Measurements from ENCODE around the gene OPHN1. TPM values are rescaled to one million over a fixed set of nuclear protein-coding genes. Genes with fewer than 3 reads are reported as not detected.
"Not testable (repeated sequence)": the region's sequence is repeated elsewhere in the genome, so short reads cannot be mapped to it uniquely, and the experiment has no call there.

Gene OPHN1
- total RNA-seq, 2 donors from 2014 or later, result 0.06 TPM; not detected in 1

- ATAC-seq, result no peak
- DNase-seq (ENCODE audit: low spot score in 2 of 2), result no peak
- Mint-ChIP-seq H3K36me3 (peaks cover 0 to 6% of the 10 kb centered on the region in 2 donors), H3K9me3 (peaks cover 0 to 6% of the 10 kb centered on the region in 2 donors), H3K27ac (no peak overlapping the region)
Observed at GRCh38 chrX:68098431-68098830, 334.9 kb downstream of the OPHN1 start.

- DNase-seq (ENCODE audit: low spot score in 2 of 2), result no peak
- Mint-ChIP-seq H3K36me3 (no peaks in the 10 kb centered on the region), H3K9me3 (no peaks in the 10 kb centered on the region), H3K27ac (no peak overlapping the region)
- ATAC-seq, result no peak
Observed at GRCh38 chrX:68090266-68090665, 343.0 kb downstream of the OPHN1 start.

- no peaks in the 10 kb centered on the region for H3K9me3 Mint-ChIP-seq
- no peak for DNase-seq (ENCODE audit: low spot score in 2 of 2)
- no peak overlapping the region for H3K27ac Mint-ChIP-seq
- H3K36me3 Mint-ChIP-seq, result no peaks in the 10 kb centered on the region
- ATAC-seq, result no peak
Observed at GRCh38 chrX:68087526-68087925, 345.8 kb downstream of the OPHN1 start.

- H3K27ac Mint-ChIP-seq, result no peak overlapping the region
- no peaks in the 10 kb centered on the region for H3K9me3 Mint-ChIP-seq
- no peaks in the 10 kb centered on the region for H3K36me3 Mint-ChIP-seq
- ATAC-seq (no peak), DNase-seq (ENCODE audit: low spot score in 2 of 2) (no peak)
Observed at GRCh38 chrX:68086709-68087108, 346.6 kb downstream of the OPHN1 start.

- DNase-seq (ENCODE audit: low spot score in 2 of 2) (no peak), ATAC-seq (no peak)
- Mint-ChIP-seq H3K27ac (no peak overlapping the region), H3K9me3 (no peaks in the 10 kb centered on the region), H3K36me3 (no peaks in the 10 kb centered on the region)
Observed at GRCh38 chrX:68084765-68085164, 348.5 kb downstream of the OPHN1 start.

GRCh38 chrX:68083510-68083909 lies 349.8 kb downstream of the OPHN1 start:
- H3K36me3 Mint-ChIP-seq, result no peaks in the 10 kb centered on the region
- no peak overlapping the region for H3K27ac Mint-ChIP-seq
- H3K9me3 Mint-ChIP-seq, result peaks cover 0 to 7% of the 10 kb centered on the region in 2 donors
- ATAC-seq, result no peak
- DNase-seq (ENCODE audit: low spot score in 2 of 2), result no peak

- no peak for ATAC-seq
Observed at GRCh38 chrX:68079961-68080360, 353.3 kb downstream of the OPHN1 start.

GRCh38 chrX:68078801-68079200 lies 354.5 kb downstream of the OPHN1 start:
- not testable (repeated sequence) for H3K36me3 Mint-ChIP-seq

More at GRCh38 chrX:68079961-68080360, 353.3 kb downstream of the OPHN1 start:
- DNase-seq (ENCODE audit: low spot score in 2 of 2), result no peak
- no peaks in the 10 kb centered on the region for H3K36me3 Mint-ChIP-seq
- no peak overlapping the region for H3K27ac Mint-ChIP-seq
- H3K9me3 Mint-ChIP-seq, result peaks cover 0 to 7% of the 10 kb centered on the region in 2 donors

GRCh38 chrX:68077378-68077777 lies 355.9 kb downstream of the OPHN1 start:
- ATAC-seq (no peak), DNase-seq (ENCODE audit: low spot score in 2 of 2) (no peak)
- Mint-ChIP-seq H3K9me3 (peaks cover 0 to 7% of the 10 kb centered on the region in 2 donors), H3K27ac (no peak overlapping the region), H3K36me3 (no peaks in the 10 kb centered on the region)

More at GRCh38 chrX:68078801-68079200, 354.5 kb downstream of the OPHN1 start:
- H3K27ac Mint-ChIP-seq, result peak overlapping the region in 1 of 2 donors; percentile 15
- ATAC-seq; DNase-seq (ENCODE audit: low spot score in 2 of 2); H3K9me3 Mint-ChIP-seq: not testable (repeated sequence)

GRCh38 chrX:68072041-68072440 lies 361.3 kb downstream of the OPHN1 start:
- Mint-ChIP-seq H3K27ac (no peak overlapping the region), H3K36me3 (no peaks in the 10 kb centered on the region), H3K9me3 (no peaks in the 10 kb centered on the region)
- ATAC-seq, result no peak
- no peak for DNase-seq (ENCODE audit: low spot score in 2 of 2)

- ATAC-seq; H3K36me3 Mint-ChIP-seq; H3K27ac Mint-ChIP-seq; H3K9me3 Mint-ChIP-seq; DNase-seq (ENCODE audit: low spot score in 2 of 2): not testable (repeated sequence)
Observed at GRCh38 chrX:68070119-68070518, 363.2 kb downstream of the OPHN1 start.

- Mint-ChIP-seq H3K36me3 (no peaks in the 10 kb centered on the region), H3K27ac (no peak overlapping the region), H3K9me3 (no peaks in the 10 kb centered on the region)
- DNase-seq (ENCODE audit: low spot score in 2 of 2) (no peak), ATAC-seq (no peak)
Observed at GRCh38 chrX:68061206-68061535, 372.1 kb downstream of the OPHN1 start.

- Mint-ChIP-seq H3K9me3 (no peaks in the 10 kb centered on the region), H3K36me3 (no peaks in the 10 kb centered on the region), H3K27ac (no peak overlapping the region)
- DNase-seq (ENCODE audit: low spot score in 2 of 2) (no peak), ATAC-seq (no peak)
Observed at GRCh38 chrX:68060506-68061205, 372.6 kb downstream of the OPHN1 start.

- H3K27ac Mint-ChIP-seq, result no peak overlapping the region
Observed at GRCh38 chrX:68059469-68059868, 373.8 kb downstream of the OPHN1 start.

GRCh38 chrX:68049466-68049865 lies 383.8 kb downstream of the OPHN1 start:
- Mint-ChIP-seq H3K36me3 (no peaks in the 10 kb centered on the region), H3K27ac (no peak overlapping the region)
- no peak for ATAC-seq

More at GRCh38 chrX:68059469-68059868, 373.8 kb downstream of the OPHN1 start:
- ATAC-seq (no peak), DNase-seq (ENCODE audit: low spot score in 2 of 2) (no peak)
- Mint-ChIP-seq H3K9me3 (no peaks in the 10 kb centered on the region), H3K36me3 (no peaks in the 10 kb centered on the region)

GRCh38 chrX:68048774-68049173 lies 384.5 kb downstream of the OPHN1 start:
- no peak for DNase-seq (ENCODE audit: low spot score in 2 of 2)
- H3K9me3 Mint-ChIP-seq, result no peaks in the 10 kb centered on the region
- no peaks in the 10 kb centered on the region for H3K36me3 Mint-ChIP-seq
- ATAC-seq, result no peak
- no peak overlapping the region for H3K27ac Mint-ChIP-seq

More at GRCh38 chrX:68049466-68049865, 383.8 kb downstream of the OPHN1 start:
- DNase-seq (ENCODE audit: low spot score in 2 of 2), result no peak
- no peaks in the 10 kb centered on the region for H3K9me3 Mint-ChIP-seq

- Mint-ChIP-seq H3K27ac (no peak overlapping the region), H3K36me3 (no peaks in the 10 kb centered on the region), H3K9me3 (no peaks in the 10 kb centered on the region)
- ATAC-seq, result no peak
- no peak for DNase-seq (ENCODE audit: low spot score in 2 of 2)
Observed at GRCh38 chrX:68045008-68045577, 388.2 kb downstream of the OPHN1 start.
